Ovary (tissue), 3 donors: Measurements from ENCODE around the gene NDUFS6.

Experiments used
- CTCF ChIP-seq, 3 donors: fragments of 450-650 bp in 2 of 3; fragments of 200-600 bp in 1 of 3; IDR thresholded peaks; one replicate each; pipeline versions ENCODE4 v1.5.1 to v1.8.0; 2016 to 2022; ENCODE audit warnings: antibody characterized with exemption in 3 of 3, mild to moderate bottlenecking in 1 of 3
- EP300 ChIP-seq: sonication (generic); formaldehyde crosslinking; IDR thresholded peaks from one replicate; pipeline ENCODE4 v1.6.1; 2017; ENCODE audit warnings: antibody characterized with exemption
- POLR2A ChIP-seq: fragments of 450-650 bp; IDR thresholded peaks from one replicate; pipeline ENCODE4 v1.6.1; 2017; ENCODE audit warnings: antibody characterized with exemption, mild to moderate bottlenecking, moderate library complexity
- donor health status: DM: no; HTN: no; CAD: no.

GRCh38 chr5:1752881-1753280 lies 48.3 kb upstream of the NDUFS6 start:
- TF ChIP-seq CTCF (IDR thresholded peaks at IDR 0.05) (no peak), POLR2A (no peak), EP300 (no peak)
